Tibial artery (tissue), 4 donors: ENCODE measurements around the gene SLFN5.

Experiments used
- DNase-seq, 2 donors: peaks; one replicate each; pipeline ENCODE4 v3.0.0-alpha.2; 2019
- H3K27ac ChIP-seq, 2 donors: fragments of 200-600 bp; sonication (generic) in 1 of 2; 1 replicate in 1 of 2; 2 replicates in 1 of 2; pipeline ENCODE4 v1.5.1; 2018 to 2019; ENCODE audit warnings: mild to moderate bottlenecking in 1 of 2
- H3K27me3 ChIP-seq, 2 donors: fragments of 200-600 bp; sonication (generic) in 1 of 2; one replicate each; pipeline versions ENCODE4 v1.5.1 to v1.6.0; 2016 to 2019
- H3K36me3 ChIP-seq, 3 donors: fragments of 200-600 bp; sonication (generic) in 2 of 3; one replicate each; pipeline ENCODE4 v1.5.1; 2016 to 2019; ENCODE audit warnings: mild to moderate bottlenecking in 2 of 3
- H3K4me1 ChIP-seq, 4 donors: fragments of 200-600 bp; sonication (generic) in 2 of 4; 1 replicate in 3 of 4; 2 replicates in 1 of 4; pipeline ENCODE4 v1.5.1; 2016 to 2019
- H3K4me3 ChIP-seq, 2 donors: fragments of 200-600 bp; sonication (generic) in 1 of 2; 1 replicate in 1 of 2; 2 replicates in 1 of 2; pipeline ENCODE4 v1.5.1; 2018 to 2019; ENCODE audit warnings: mild to moderate bottlenecking in 2 of 2
- H3K9me3 ChIP-seq, 3 donors: fragments of 200-600 bp; sonication (generic) in 1 of 3; one replicate each; pipeline ENCODE4 v1.5.1; 2016 to 2019
- CTCF ChIP-seq, 2 experiments: fragments of 200-600 bp in 1 of 2; fragments of 450-650 bp in 1 of 2; IDR thresholded peaks; one replicate each; pipeline ENCODE4 v1.5.1; 2017 to 2019; ENCODE audit warnings: antibody characterized with exemption in 2 of 2, mild to moderate bottlenecking in 1 of 2, moderate library complexity in 1 of 2
- intact Hi-C: fragments of 100-400 bp; cut with DNase I; formaldehyde crosslinking; loops from one replicate; pipeline ENCODE4 v1.15.0; 2023; ENCODE audit warnings: low total_unique reads

Gene SLFN5

GRCh38 chr17:35286120-35286781 lies 43.4 kb downstream of the SLFN5 start:
- Histone ChIP-seq H3K27me3 (no peaks in the 10 kb centered on the region), H3K4me3 (no peak overlapping the region), H3K36me3 (no peaks in the 10 kb centered on the region), H3K27ac (no peak overlapping the region), H3K9me3 (no peaks in the 10 kb centered on the region), H3K4me1 (no peaks in the 10 kb centered on the region)
- no peak for TF ChIP-seq CTCF (IDR thresholded peaks at IDR 0.05)
- no peak for DNase-seq
- intact Hi-C loops = no loop called here

- no peaks in the 10 kb centered on the region for H3K9me3 ChIP-seq
- H3K27me3 ChIP-seq = no peaks in the 10 kb centered on the region
- intact Hi-C loops = no loop called here
- no peak overlapping the region for H3K4me3 ChIP-seq
- no peak overlapping the region for H3K27ac ChIP-seq
- H3K36me3 ChIP-seq = no peaks in the 10 kb centered on the region
- no peaks in the 10 kb centered on the region for H3K4me1 ChIP-seq
- DNase-seq = no peak
- TF ChIP-seq CTCF (IDR thresholded peaks at IDR 0.05) = no peak
These were observed 44.5 kb downstream of the SLFN5 start for GRCh38 chr17:35287286-35287811.

GRCh38 chr17:35289222-35289621 lies 46.4 kb downstream of the SLFN5 start:
- DNase-seq = no peak

GRCh38 chr17:35291802-35292201 lies 48.9 kb downstream of the SLFN5 start:
- intact Hi-C loops = no loop called here
- Histone ChIP-seq H3K27me3 (no peaks in the 10 kb centered on the region), H3K36me3 (no peaks in the 10 kb centered on the region), H3K27ac (no peak overlapping the region), H3K4me1 (no peaks in the 10 kb centered on the region), H3K4me3 (no peak overlapping the region), H3K9me3 (no peaks in the 10 kb centered on the region)
- TF ChIP-seq CTCF (IDR thresholded peaks at IDR 0.05) = no peak
- no peak for DNase-seq

More at GRCh38 chr17:35289222-35289621, 46.4 kb downstream of the SLFN5 start:
- H3K4me1 ChIP-seq = no peaks in the 10 kb centered on the region
- H3K27me3 ChIP-seq = no peaks in the 10 kb centered on the region
- H3K4me3 ChIP-seq = no peak overlapping the region
- intact Hi-C loops = no loop called here
- H3K9me3 ChIP-seq = no peaks in the 10 kb centered on the region
- no peak for TF ChIP-seq CTCF (IDR thresholded peaks at IDR 0.05)
- H3K36me3 ChIP-seq = no peaks in the 10 kb centered on the region
- H3K27ac ChIP-seq = no peak overlapping the region

- no peak for TF ChIP-seq CTCF (IDR thresholded peaks at IDR 0.05)
- DNase-seq = no peak
- no peak overlapping the region for H3K4me3 ChIP-seq
- H3K4me1 ChIP-seq = no peaks in the 10 kb centered on the region
- no peaks in the 10 kb centered on the region for H3K36me3 ChIP-seq
- intact Hi-C loops = no loop called here
- H3K27me3 ChIP-seq = no peaks in the 10 kb centered on the region
- H3K27ac ChIP-seq = no peak overlapping the region
- H3K9me3 ChIP-seq = no peaks in the 10 kb centered on the region
These were observed 50.4 kb downstream of the SLFN5 start for GRCh38 chr17:35293151-35293847.
